GM23338 (cell line): ENCODE data around the gene APOBEC2. TPM values are rescaled to one million over a fixed set of nuclear protein-coding genes. Genes with fewer than 3 reads are reported as not detected.

Experiments used
- ATAC-seq: fragments of 200-7000 bp; cut with Tn5 transposase; 3 replicates; pipeline ENCODE4 v1.9.1; 2020
- DNase-seq: peaks from one replicate; pipeline ENCODE4 v3.0.0-alpha.2; 2015; ENCODE audit warnings: low spot score
- H2AFZ ChIP-seq: fragments of 200-600 bp; sonication (generic); 2 replicates; pipeline ENCODE4 v1.8.0; 2016; ENCODE audit warnings: antibody characterized with exemption, mild to moderate bottlenecking, moderate library complexity
- H3F3A ChIP-seq: fragments of 200-600 bp; sonication (generic); replicated peaks from 2 replicates; pipeline ENCODE4 v1.8.0; 2017; ENCODE audit warnings: antibody characterized with exemption, mixed run types, low read depth
- H3K27ac ChIP-seq: fragments of 200-600 bp; sonication (generic); 2 replicates; pipeline ENCODE4 v1.6.1; 2016; ENCODE audit warnings: low read depth
- H3K27me3 ChIP-seq: fragments of 200-600 bp; sonication (generic); 2 replicates; pipeline ENCODE4 v1.8.0; 2016; ENCODE audit warnings: mild to moderate bottlenecking, mixed run types, moderate library complexity; ENCODE audit not compliant: insufficient read depth
- H3K36me3 ChIP-seq: fragments of 200-600 bp; sonication (generic); 2 replicates; pipeline ENCODE4 v1.8.0; 2016; ENCODE audit warnings: mild to moderate bottlenecking; ENCODE audit not compliant: insufficient read depth
- H3K4me1 ChIP-seq: fragments of 200-600 bp; sonication (generic); 2 replicates; pipeline ENCODE4 v1.8.0; 2016; ENCODE audit warnings: mild to moderate bottlenecking, moderate library complexity; ENCODE audit not compliant: insufficient read depth
- H3K4me2 ChIP-seq: fragments of 200-600 bp; sonication (generic); 2 replicates; pipeline ENCODE4 v1.7.1; 2017; ENCODE audit warnings: mixed run types
- H3K4me3 ChIP-seq: fragments of 200-600 bp; sonication (generic); 2 replicates; pipeline ENCODE4 v1.6.1; 2016; ENCODE audit warnings: mixed run types
- H3K79me2 ChIP-seq: fragments of 200-600 bp; sonication (generic); replicated peaks from 2 replicates; pipeline ENCODE4 v1.8.0; 2017; ENCODE audit warnings: mild to moderate bottlenecking; ENCODE audit not compliant: insufficient read depth
- H3K9me2 ChIP-seq: fragments of 200-600 bp; sonication (generic); 2 replicates; pipeline ENCODE4 v1.8.0; 2017; ENCODE audit not compliant: insufficient read depth
- H4K20me1 ChIP-seq: fragments of 200-600 bp; sonication (generic); replicated peaks from 2 replicates; pipeline ENCODE4 v1.8.0; 2017; ENCODE audit warnings: mild to moderate bottlenecking; ENCODE audit not compliant: insufficient read depth
- H3K27ac Mint-ChIP-seq: 2 replicates; pipeline ENCODE4 v1.8.0; 2020; ENCODE audit warnings: inconsistent platforms, mild to moderate bottlenecking, moderate library complexity, mixed read lengths
- H3K27me3 Mint-ChIP-seq: 3 replicates; pipeline ENCODE4 v1.8.0; 2022; ENCODE audit warnings: low read depth, mild to moderate bottlenecking, moderate library complexity, mixed read lengths, inconsistent platforms; ENCODE audit not compliant: insufficient read depth, poor library complexity
- H3K36me3 Mint-ChIP-seq: 3 replicates; pipeline ENCODE4 v1.8.0; 2021; ENCODE audit warnings: low read depth, mild to moderate bottlenecking, inconsistent platforms, moderate library complexity, mixed read lengths
- H3K4me1 Mint-ChIP-seq: 3 replicates; pipeline ENCODE4 v1.8.0; 2020; ENCODE audit warnings: mild to moderate bottlenecking, inconsistent platforms, mixed read lengths
- H3K4me3 Mint-ChIP-seq: 3 replicates; pipeline ENCODE4 v1.8.0; 2021; ENCODE audit warnings: moderate library complexity, mild to moderate bottlenecking, inconsistent platforms, mixed read lengths
- H3K9me3 Mint-ChIP-seq: 3 replicates; pipeline ENCODE4 v1.8.0; 2020; ENCODE audit warnings: moderate library complexity, mild to moderate bottlenecking, inconsistent platforms, mixed read lengths
- CREB1 ChIP-seq: fragments of 250-450 bp; sonication (Bioruptor Pico); IDR thresholded peaks from 2 replicates; pipeline ENCODE4 v1.5.0; 2020; ENCODE audit warnings: low read depth, mild to moderate bottlenecking, moderate library complexity
- ETS1 ChIP-seq: IDR thresholded peaks from 2 replicates; pipeline ENCODE4 v1.6.1; 2016; ENCODE audit warnings: antibody characterized with exemption
- EZH2 ChIP-seq: fragments of 200-600 bp; sonication (generic); IDR thresholded peaks from one replicate; pipeline ENCODE4 v1.8.0; 2017; ENCODE audit warnings: antibody characterized with exemption, mild to moderate bottlenecking, low read depth; ENCODE audit not compliant: unreplicated experiment
- NANOG ChIP-seq: IDR thresholded peaks from 2 replicates; pipeline ENCODE4 v1.6.1; 2016; ENCODE audit warnings: antibody characterized with exemption, borderline replicate concordance
- REST ChIP-seq: IDR thresholded peaks from one replicate; pipeline ENCODE4 v1.6.1; 2018; ENCODE audit warnings: antibody characterized with exemption; ENCODE audit not compliant: unreplicated experiment
- STAT1 ChIP-seq: IDR thresholded peaks from one replicate; pipeline ENCODE4 v1.6.1; 2016; ENCODE audit warnings: antibody characterized with exemption; ENCODE audit not compliant: unreplicated experiment
- ZNF114 ChIP-seq: fragments of 250-450 bp; sonication (Bioruptor Pico); IDR thresholded peaks from 2 replicates; pipeline ENCODE4 v1.5.0; 2020; ENCODE audit warnings: mild to moderate bottlenecking, moderate library complexity
- ZNF331 ChIP-seq: fragments of 250-450 bp; sonication (Bioruptor Pico); IDR thresholded peaks from 2 replicates; pipeline ENCODE4 v1.5.0; 2020; ENCODE audit warnings: low read depth, mild to moderate bottlenecking, moderate library complexity
- polyA plus RNA-seq: library from polyadenylated mRNA; unstranded; fragments of >200 nt; fragmentation: Nextera tagmentation; extraction: Ambion mirVana; gene quantifications from 2 replicates; pipeline ENCODE4 v1.2.1, GENCODE V29; 2016
- total RNA-seq: library from RNA; depleted of rRNA; stranded (reverse); fragments of >200 nt; shearing (Covaris generic); gene quantifications from 2 replicates; pipeline ENCODE4 v1.2.3, GENCODE V29; 2014
- TF ChIP-seq, protein P1 (sequence below): fragments of 250-450 bp; sonication (Bioruptor Pico); IDR thresholded peaks from 2 replicates; pipeline ENCODE4 v1.5.0; 2020; ENCODE audit warnings: mild to moderate bottlenecking, moderate library complexity
- TF ChIP-seq, protein P2 (sequence below), 2 experiments: fragments of 200-600 bp in 1 of 2; sonication (generic) in 1 of 2; conservative IDR thresholded peaks; 2 replicates each; pipeline versions ENCODE4 v1.5.1 to v1.6.1; 2016 to 2017; ENCODE audit warnings: antibody characterized with exemption in 2 of 2, low read depth in 2 of 2, mild to moderate bottlenecking in 2 of 2, moderate library complexity in 1 of 2

Gene APOBEC2
- total and polyA plus RNA-seq, 2 experiments from 2014 or later, result 2.4 TPM; not detected in 1

DNA sequence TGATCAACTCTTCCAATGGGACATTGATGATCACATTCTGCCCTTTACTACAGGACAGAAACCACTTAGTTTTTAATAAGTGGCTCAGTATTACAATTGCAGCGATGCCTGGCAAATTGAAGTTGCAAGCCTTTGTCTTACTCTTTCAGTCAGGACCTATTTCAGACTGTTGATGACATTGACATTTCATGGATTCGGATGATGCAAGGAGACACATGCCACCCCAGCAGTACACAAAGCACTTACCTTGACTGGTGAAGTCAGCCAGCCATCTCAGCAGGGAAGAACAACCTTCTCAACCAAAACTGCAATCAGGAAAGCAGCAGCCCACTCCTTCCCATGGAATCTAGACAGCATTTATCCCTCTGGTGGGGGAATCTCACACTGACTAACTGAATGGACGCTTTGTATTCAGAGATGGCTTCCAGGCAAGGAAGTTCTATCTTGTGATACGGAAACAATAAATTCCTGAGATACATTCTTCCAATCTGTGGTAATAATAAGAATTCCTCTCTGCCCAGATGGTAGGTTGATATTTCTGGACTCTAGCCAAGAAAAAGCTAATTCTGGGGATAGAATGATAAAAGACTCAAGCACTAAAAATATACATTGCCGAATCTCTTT, 44.6 kb downstream of the APOBEC2 start (continued):
- TF ChIP-seq, protein P1, sequence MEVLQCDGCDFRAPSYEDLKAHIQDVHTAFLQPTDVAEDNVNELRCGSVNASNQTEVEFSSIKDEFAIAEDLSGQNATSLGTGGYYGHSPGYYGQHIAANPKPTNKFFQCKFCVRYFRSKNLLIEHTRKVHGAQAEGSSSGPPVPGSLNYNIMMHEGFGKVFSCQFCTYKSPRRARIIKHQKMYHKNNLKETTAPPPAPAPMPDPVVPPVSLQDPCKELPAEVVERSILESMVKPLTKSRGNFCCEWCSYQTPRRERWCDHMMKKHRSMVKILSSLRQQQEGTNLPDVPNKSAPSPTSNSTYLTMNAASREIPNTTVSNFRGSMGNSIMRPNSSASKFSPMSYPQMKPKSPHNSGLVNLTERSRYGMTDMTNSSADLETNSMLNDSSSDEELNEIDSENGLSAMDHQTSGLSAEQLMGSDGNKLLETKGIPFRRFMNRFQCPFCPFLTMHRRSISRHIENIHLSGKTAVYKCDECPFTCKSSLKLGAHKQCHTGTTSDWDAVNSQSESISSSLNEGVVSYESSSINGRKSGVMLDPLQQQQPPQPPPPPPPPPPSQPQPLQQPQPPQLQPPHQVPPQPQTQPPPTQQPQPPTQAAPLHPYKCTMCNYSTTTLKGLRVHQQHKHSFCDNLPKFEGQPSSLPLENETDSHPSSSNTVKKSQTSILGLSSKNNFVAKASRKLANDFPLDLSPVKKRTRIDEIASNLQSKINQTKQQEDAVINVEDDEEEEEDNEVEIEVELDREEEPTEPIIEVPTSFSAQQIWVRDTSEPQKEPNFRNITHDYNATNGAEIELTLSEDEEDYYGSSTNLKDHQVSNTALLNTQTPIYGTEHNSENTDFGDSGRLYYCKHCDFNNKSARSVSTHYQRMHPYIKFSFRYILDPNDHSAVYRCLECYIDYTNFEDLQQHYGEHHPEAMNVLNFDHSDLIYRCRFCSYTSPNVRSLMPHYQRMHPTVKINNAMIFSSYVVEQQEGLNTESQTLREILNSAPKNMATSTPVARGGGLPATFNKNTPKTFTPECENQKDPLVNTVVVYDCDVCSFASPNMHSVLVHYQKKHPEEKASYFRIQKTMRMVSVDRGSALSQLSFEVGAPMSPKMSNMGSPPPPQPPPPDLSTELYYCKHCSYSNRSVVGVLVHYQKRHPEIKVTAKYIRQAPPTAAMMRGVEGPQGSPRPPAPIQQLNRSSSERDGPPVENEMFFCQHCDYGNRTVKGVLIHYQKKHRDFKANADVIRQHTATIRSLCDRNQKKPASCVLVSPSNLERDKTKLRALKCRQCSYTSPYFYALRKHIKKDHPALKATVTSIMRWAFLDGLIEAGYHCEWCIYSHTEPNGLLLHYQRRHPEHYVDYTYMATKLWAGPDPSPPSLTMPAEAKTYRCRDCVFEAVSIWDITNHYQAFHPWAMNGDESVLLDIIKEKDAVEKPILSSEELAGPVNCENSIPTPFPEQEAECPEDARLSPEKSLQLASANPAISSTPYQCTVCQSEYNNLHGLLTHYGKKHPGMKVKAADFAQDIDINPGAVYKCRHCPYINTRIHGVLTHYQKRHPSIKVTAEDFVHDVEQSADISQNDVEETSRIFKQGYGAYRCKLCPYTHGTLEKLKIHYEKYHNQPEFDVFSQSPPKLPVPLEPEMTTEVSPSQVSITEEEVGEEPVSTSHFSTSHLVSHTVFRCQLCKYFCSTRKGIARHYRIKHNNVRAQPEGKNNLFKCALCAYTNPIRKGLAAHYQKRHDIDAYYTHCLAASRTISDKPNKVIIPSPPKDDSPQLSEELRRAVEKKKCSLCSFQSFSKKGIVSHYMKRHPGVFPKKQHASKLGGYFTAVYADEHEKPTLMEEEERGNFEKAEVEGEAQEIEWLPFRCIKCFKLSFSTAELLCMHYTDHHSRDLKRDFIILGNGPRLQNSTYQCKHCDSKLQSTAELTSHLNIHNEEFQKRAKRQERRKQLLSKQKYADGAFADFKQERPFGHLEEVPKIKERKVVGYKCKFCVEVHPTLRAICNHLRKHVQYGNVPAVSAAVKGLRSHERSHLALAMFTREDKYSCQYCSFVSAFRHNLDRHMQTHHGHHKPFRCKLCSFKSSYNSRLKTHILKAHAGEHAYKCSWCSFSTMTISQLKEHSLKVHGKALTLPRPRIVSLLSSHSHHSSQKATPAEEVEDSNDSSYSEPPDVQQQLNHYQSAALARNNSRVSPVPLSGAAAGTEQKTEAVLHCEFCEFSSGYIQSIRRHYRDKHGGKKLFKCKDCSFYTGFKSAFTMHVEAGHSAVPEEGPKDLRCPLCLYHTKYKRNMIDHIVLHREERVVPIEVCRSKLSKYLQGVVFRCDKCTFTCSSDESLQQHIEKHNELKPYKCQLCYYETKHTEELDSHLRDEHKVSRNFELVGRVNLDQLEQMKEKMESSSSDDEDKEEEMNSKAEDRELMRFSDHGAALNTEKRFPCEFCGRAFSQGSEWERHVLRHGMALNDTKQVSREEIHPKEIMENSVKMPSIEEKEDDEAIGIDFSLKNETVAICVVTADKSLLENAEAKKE (CRISPR knock-in tag), result no peak
- TF ChIP-seq ZNF114 (CRISPR knock-in tag), result no peak

DNA sequence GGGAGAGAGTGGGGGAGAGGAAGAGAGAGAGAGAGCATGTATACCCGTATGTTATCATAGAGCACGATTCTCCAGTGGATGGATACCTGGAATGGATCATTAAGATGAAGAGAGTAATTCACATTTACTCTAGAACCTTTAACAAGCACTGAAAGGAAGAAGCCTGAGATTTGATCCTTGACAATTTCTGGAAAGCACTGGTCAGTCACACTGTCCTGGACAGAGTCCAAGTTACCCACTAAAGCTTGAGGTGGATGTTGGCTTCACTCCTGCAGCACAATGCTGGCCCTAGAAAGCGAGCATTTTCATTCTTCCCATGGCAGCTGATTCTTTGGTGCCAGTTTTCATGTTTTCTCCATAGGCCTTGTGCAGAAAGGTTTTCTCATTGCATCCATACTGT, 45.4 kb downstream of the APOBEC2 start:
- no peak overlapping the region for H3K4me3 Mint-ChIP-seq
- H3K4me1 ChIP-seq, result peaks cover 13% of the 10 kb centered on the region
- H3F3A ChIP-seq, result peaks cover 7% of the 10 kb centered on the region
- H3K9me3 Mint-ChIP-seq, result no peaks in the 10 kb centered on the region
- H3K79me2 ChIP-seq, result no peaks in the 10 kb centered on the region; the same call in 1 of the 2 replicates
- H3K4me3 ChIP-seq, result no peak overlapping the region
- peaks cover 10% of the 10 kb centered on the region; the same call in 2 of the 3 replicates for H3K4me1 Mint-ChIP-seq
- no peak overlapping the region for H2AFZ ChIP-seq
- peaks cover 2% of the 10 kb centered on the region; the same call in 1 of the 2 replicates for H3K9me2 ChIP-seq
- H3K27me3 ChIP-seq, result peaks cover 9% of the 10 kb centered on the region
- no peak for TF ChIP-seq ZNF331 (CRISPR knock-in tag)
- no peak for TF ChIP-seq STAT1
- TF ChIP-seq ETS1, result no peak
- no peak for TF ChIP-seq EZH2
- no peak for TF ChIP-seq NANOG
- TF ChIP-seq CREB1 (CRISPR knock-in tag), result no peak
- TF ChIP-seq, protein P2, sequence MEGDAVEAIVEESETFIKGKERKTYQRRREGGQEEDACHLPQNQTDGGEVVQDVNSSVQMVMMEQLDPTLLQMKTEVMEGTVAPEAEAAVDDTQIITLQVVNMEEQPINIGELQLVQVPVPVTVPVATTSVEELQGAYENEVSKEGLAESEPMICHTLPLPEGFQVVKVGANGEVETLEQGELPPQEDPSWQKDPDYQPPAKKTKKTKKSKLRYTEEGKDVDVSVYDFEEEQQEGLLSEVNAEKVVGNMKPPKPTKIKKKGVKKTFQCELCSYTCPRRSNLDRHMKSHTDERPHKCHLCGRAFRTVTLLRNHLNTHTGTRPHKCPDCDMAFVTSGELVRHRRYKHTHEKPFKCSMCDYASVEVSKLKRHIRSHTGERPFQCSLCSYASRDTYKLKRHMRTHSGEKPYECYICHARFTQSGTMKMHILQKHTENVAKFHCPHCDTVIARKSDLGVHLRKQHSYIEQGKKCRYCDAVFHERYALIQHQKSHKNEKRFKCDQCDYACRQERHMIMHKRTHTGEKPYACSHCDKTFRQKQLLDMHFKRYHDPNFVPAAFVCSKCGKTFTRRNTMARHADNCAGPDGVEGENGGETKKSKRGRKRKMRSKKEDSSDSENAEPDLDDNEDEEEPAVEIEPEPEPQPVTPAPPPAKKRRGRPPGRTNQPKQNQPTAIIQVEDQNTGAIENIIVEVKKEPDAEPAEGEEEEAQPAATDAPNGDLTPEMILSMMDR (conservative IDR thresholded peaks at IDR 0.05; ENCODE audit: low read depth in 2 of 2), result no peak
- TF ChIP-seq ZNF114 (CRISPR knock-in tag), result no peak
- no peak for TF ChIP-seq REST
- H3K36me3 ChIP-seq, result peaks cover 62% of the 10 kb centered on the region
- ATAC-seq, result no peak
- no peak for DNase-seq
- no peak overlapping the region for H3K27ac ChIP-seq
- no peak overlapping the region for H3K27ac Mint-ChIP-seq
- peaks cover 3% of the 10 kb centered on the region for H3K27me3 Mint-ChIP-seq
- H4K20me1 ChIP-seq, result peaks cover 21% of the 10 kb centered on the region
- peaks cover 68% of the 10 kb centered on the region for H3K36me3 Mint-ChIP-seq
- no peak overlapping the region for H3K4me2 ChIP-seq
